Measurements from ENCODE around the gene IST1. TPM values are rescaled to one million over a fixed set of nuclear protein-coding genes. Genes with fewer than 3 reads are reported as not detected.
A peak's percentile ranks its signal among the peaks of the same experiment; 100 is the strongest.
"Not testable (repeated sequence)": the region's sequence is repeated elsewhere in the genome, so short reads cannot be mapped to it uniquely, and the experiment has no call there.

IST1 gene
- total RNA-seq (2014; rRNA removed; shearing (Covaris generic)), result 233 and 241 TPM in 2 replicates

DNA sequence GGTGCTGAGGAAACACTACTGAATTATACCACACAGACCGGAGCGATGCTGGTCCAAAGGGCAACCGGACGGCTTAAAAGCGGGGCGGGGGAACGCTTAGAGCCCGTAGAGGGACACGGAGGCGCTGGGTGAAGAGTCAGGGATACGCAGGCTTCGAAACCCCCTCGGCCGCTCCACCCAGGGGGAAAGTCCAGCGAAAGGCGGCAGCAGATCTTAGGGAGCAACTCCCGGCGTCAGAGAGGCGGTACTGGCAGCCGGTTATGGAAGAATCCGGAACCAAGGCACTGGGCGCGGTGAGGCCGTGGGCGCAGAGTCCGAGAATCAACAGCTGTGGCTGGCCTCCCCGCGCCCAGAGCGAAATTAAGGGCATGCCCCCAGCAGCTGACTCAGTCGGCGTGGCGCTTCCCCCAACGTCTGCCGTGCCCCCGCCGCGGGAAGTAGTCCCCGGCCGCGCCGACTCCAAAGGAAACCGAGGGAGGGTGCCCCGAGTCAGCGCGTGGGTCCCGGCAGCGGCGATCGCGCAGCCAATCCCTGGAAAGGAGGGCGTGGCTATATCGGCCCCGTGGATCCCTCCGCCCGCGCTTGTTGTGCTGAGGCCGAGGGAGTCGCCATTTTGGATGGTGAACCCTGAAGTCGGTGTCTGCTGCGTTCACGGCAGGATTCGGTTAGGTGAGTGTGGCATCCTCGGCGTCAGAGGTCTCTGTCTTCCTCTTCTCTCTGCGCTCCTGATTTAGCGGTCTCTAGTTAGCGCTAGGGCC, at the start of gene IST1:
IST1 (plus strand) TSS at position 611 of the 758 bp plus-strand sequence. CDS start 20,110 bp downstream, outside the sequence.
- peak; percentile 97 for DNase-seq (ENCODE audit: low read depth)

- peak; percentile 92 for DNase-seq (ENCODE audit: low read depth)
These were observed 49.5 kb upstream of the IST1 start, which contains the start of gene ATXN1L for GRCh38 chr16:71845639-71846430. Gene ATXN1L, plus strand, starts transcription at chr16:71845976. Its CDS starts 3,765 bp downstream, at chr16:71849741.

GRCh38 chr16:71846431-71846830, 48.9 kb upstream of the IST1 start:
- DNase-seq (ENCODE audit: low read depth), result peak; percentile 28

DNA sequence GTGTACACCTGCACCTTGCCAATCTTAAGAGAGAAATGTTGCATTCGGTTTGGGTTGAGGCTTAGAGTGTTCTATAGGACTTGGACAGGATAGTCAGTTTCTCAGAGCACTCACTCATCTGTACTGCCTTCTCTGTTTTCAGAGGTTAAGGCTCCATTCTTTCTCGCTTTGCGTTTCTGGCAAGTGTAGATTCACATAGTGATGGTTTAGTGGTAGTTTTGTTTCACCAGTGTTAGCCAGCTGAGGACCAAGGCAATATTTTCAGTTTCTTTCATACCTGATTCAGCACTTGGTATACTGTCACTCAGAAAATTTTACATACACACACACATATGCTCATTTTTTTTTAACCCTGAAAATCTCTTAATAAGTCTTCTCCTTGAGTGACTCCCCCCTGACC, 48.2 kb upstream of the IST1 start:
- no peak for DNase-seq (ENCODE audit: low read depth)

GRCh38 chr16:71848622-71849021, 46.7 kb upstream of the IST1 start:
- no peak for DNase-seq (ENCODE audit: low read depth)

DNA sequence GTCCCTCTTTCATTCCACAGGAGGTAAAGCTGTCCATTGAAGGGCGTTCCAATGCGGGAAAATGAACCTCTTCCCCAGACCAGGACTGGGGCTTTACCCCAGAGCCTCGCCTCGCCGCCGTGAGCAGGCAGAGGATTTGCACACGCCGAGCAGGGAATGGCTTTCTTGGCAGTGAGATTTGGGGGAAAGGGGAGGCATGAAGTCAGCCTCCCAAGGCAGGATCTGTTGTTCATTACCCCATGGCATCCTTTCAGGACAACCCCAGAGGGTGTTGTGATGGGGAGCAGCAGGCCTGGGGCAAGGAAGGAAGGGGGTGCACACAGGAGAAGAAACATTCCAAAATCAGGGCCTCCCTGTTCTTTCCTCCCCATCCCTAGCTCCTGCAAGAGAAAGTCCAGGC, 43.6 kb upstream of the IST1 start:
- no peak for DNase-seq (ENCODE audit: low read depth)

DNA sequence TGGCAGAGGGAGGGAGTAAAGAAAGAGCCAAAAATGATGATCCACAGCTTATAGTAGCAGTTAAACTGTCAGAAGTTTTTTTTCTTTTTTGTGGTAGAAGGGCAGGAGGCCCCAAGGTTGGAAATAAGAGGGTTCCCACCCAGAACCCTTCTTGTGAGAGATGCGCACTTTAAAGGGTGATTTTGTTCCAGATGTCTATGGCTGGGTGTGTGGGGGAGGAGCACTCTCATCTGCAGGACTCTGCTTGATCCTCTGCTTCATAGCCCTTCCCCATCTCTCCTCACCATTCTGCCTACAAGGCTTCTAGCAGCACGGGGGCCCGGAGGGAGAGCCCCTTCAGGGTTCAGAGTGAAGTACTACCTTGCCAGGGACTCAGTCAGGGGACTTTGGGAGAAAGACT, 43.2 kb upstream of the IST1 start:
- no peak for DNase-seq (ENCODE audit: low read depth)

- no peak for DNase-seq (ENCODE audit: low read depth)
These were observed 42.8 kb upstream of the IST1 start for GRCh38 chr16:71852561-71852960.

GRCh38 chr16:71853413-71853812, 41.9 kb upstream of the IST1 start:
- no peak for DNase-seq (ENCODE audit: low read depth)

GRCh38 chr16:71854369-71854948, 40.9 kb upstream of the IST1 start:
- peak; percentile 68 for DNase-seq (ENCODE audit: low read depth)

DNA sequence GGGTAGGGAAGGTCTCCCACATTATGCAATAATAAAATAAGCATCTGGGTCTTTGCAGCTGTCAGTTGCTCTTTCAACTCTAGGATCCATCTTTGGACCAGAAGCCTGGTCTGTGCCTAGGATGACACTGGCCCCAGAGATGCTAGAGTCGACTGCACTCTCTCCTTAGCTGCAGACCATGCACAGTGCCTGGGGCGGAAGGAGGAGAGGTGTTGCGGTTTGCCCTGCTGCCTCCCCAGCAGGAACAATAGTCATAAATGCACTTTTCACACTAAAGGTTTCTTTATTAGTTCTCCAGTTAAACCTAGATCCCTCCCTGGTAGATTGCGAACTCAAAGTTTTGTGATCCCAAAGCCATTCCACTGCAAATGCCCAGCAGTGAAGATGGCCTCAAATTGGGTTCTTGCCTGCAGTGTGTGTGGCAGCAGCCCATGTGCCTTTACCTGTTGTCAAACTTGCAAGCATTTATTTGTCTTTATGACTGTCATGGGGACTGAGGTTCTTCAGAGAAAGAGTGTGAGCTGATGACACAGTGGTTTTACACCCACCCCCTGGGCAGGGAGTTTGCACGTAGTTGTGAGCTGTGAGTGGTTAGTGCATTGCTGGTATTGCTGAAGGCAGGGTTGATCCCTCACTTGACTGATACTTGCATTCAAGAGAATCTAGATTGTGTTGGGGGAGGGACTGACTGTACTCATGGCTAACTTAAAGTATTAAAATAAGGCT, 39.2 kb upstream of the IST1 start:
- DNase-seq (ENCODE audit: low read depth), result no peak

DNA sequence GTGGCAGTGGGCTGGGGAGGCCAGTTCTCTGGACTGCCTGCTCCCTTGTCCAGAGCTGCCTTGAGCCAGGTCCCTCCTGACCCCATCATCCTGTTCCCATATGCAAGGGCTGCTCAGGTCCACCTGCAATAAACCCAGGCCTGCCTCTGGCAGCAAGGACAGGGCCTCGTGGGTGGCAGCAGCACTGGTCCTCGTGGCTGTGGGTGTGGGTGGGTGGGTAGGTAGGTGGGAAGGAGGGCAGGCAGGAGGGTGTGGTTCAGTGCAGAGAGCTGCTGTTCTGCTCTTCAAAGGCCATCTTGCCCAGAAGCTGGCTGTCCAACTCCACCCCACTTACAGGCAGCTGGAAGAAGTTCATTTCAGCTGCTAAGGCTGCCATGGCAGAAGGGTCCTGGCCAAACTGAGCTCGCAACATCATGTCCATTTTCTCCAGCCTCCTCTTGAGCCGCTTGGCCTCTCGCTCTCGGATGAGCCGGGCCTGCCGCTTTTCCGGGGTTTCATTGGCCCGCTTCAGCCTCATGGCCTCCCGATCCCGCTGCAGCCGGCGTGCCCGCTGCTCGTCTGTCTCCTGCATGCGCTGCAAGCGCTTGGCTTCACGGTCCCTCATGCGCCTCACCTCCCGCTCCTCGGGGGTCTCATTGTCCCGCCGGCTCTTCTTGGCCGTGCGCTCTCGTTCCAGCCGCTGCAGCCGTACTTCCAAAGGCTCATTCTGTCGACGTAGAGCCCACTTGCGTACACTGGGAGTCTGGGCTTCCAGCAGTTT, 35.4 kb upstream of the IST1 start:
- DNase-seq (ENCODE audit: low read depth), result no peak

- DNase-seq (ENCODE audit: low read depth), result no peak
These were observed 31.3 kb upstream of the IST1 start for GRCh38 chr16:71863995-71864394.

- no peak for DNase-seq (ENCODE audit: low read depth)
These were observed 30.0 kb upstream of the IST1 start for GRCh38 chr16:71865173-71865863.

DNA sequence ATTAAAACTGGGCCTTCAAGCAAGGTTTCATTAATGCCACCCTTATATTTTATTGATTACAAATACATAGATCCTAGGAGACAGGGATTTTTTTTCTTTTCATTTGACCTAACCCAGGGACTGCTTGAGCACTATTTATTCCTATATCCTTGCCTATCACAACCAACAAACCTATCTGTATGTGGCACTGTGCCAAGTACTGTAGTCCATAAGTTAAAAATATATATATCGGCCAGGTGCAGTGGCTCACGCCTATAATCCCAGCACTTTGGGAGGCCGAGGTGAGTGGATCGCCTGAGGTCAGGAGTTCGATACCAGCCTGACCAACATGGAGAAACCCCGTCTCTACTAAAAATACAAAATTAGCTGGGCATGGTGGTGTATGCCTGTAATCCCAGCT, 28.2 kb upstream of the IST1 start:
- not testable (repeated sequence) for DNase-seq (ENCODE audit: low read depth)

DNA sequence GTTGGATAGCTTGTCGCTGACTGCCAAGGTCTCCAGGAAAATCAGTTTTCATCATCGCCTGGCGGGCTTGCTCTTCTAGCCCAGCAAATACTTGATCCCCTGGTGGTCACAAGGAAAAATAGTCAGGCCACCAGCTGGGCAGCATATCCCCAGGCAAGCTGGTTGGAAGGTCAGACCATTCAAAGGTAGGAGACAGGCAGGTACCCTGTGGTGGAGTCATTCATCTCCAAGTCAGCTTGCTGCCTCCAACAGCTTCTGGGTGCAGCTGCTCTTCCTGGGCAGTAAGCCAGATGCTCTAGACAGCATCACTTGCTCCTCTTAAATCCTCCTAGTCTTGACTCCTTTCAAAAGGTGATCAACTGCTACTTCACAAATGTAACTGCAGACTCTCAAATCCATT, 27.4 kb upstream of the IST1 start:
- DNase-seq (ENCODE audit: low read depth), result no peak

DNA sequence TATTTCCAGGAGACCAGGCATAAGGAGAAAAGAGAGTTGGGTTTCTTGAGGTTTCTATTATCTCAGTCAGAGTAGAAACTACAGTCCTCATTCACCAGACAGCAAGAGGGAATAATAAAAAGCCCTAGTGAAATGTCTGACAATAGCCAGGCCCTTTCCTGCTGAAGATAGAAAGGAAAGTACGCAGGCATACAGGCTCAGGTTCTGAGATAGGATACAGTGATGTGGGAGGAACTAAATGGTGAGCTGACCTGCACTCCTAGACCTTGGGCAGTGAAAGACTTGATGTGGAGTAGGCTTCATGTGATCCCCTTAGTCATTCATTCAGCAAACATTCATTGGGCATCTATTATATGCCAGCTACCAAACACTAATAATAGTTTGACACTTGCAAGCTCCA, 26.2 kb upstream of the IST1 start:
- no peak for DNase-seq (ENCODE audit: low read depth)

DNA sequence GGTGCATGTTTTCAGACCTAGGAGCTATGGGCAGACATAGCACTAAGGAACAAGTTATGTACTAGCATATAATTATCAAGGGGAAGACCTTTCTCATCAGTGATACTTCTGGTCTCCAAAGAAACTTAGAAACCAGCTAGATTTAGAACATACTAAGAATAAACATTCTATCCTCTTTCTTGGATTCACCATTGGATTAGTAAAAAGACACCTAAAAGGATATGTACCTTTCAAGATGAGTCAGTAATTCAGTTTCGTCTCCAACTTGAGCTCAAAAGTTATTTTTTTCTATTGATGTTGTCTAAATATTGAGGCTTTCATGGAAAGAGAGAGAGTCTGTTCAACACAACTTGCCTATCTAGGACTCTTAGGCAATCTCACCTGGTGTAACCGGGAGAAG, 24.5 kb upstream of the IST1 start:
- no peak for DNase-seq (ENCODE audit: low read depth)

DNA sequence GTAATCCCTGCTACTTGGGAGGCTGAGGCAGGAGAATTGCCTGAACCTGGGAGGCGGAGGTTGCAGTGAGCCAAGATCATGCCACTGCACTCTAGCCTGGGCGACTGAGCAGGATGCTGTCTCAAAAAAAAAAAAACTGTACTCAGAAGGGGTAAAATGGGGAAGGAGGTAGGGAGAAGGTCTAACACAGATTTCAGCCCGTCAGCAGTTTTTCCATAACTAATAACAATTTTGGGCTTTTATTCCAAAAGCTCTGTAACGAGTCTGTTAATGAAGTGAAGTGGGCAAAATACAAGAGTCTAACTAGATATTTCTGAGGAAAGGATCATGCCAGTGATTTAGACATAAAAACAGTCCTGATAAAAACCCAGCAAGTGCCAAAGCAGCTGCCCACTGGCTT, 22.1 kb upstream of the IST1 start:
- DNase-seq (ENCODE audit: low read depth), result no peak

GRCh38 chr16:71878911-71879310, 16.4 kb upstream of the IST1 start:
- no peak for DNase-seq (ENCODE audit: low read depth)

- no peak for DNase-seq (ENCODE audit: low read depth)
These were observed 15.2 kb upstream of the IST1 start for GRCh38 chr16:71880176-71880575.
